Neural crest cell (in vitro differentiated cells): ENCODE measurements around the gene RNF31. TPM values are rescaled to one million over a fixed set of nuclear protein-coding genes. Genes with fewer than 3 reads are reported as not detected.
"Not testable (repeated sequence)": the region's sequence is repeated elsewhere in the genome, so short reads cannot be mapped to it uniquely, and the experiment has no call there.

Experiments
- DNase-seq: peaks from one replicate; pipeline ENCODE4 v3.0.0; 2021; ENCODE audit warnings: low read depth, mixed read lengths, low spot score
- H3K27ac Mint-ChIP-seq: one replicate; pipeline ENCODE4 v1.8.0; 2021; ENCODE audit warnings: mild to moderate bottlenecking, mixed read lengths; ENCODE audit not compliant: unreplicated experiment
- H3K27me3 Mint-ChIP-seq: 2 replicates; pipeline ENCODE4 v1.8.0; 2021; ENCODE audit warnings: low read depth, mild to moderate bottlenecking, mixed read lengths
- H3K36me3 Mint-ChIP-seq: 2 replicates; pipeline ENCODE4 v1.8.0; 2021; ENCODE audit warnings: low read depth, mild to moderate bottlenecking, mixed read lengths
- H3K4me1 Mint-ChIP-seq: 2 replicates; pipeline ENCODE4 v1.8.0; 2021; ENCODE audit warnings: mixed read lengths
- H3K4me3 Mint-ChIP-seq: one replicate; pipeline ENCODE4 v1.8.0; 2021; ENCODE audit warnings: mild to moderate bottlenecking, mixed read lengths
- H3K9me3 Mint-ChIP-seq: 2 replicates; pipeline ENCODE4 v1.8.0; 2021; ENCODE audit warnings: mixed read lengths
- total RNA-seq: library from RNA; stranded (reverse); gene quantifications from 2 replicates; pipeline ENCODE4 v1.2.1, GENCODE V29; 2021
- TF ChIP-seq, protein P1 (sequence below): fragments of 200-600 bp; sonication (generic); conservative IDR thresholded peaks from 2 replicates; pipeline ENCODE4 v1.5.0; 2021; ENCODE audit warnings: antibody characterized with exemption, mild to moderate bottlenecking

Gene RNF31
- total RNA-seq, 1 donor from 2014 or later, result 65.5 TPM

DNA sequence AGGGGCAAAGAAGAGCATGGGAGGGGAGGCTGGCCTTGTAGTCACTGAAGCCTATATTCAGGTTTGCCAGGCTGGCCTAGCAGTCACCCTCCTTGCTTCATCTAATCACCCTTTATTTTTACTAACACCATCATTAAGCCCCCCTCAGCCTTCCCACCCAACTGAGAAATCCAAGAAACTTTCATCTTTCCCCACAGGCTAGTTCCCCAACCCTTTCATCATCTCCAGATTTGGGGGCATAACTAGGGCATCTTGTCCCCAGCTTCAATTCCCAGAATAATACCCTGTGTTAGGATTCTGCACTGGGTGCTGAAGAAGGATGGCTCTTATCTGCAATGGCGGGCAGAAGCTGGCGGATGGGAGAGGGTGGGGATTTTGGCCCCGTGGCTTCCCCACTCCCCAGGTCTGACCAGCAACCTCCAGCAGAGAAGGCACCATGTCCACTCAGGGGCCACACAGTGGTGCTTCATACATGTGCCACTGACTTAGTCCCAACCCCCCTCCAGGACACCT is 46.3 kb upstream of the RNF31 start:
- DNase-seq, result no peak
- Mint-ChIP-seq H3K9me3 (no peaks in the 10 kb centered on the region), H3K27me3 (no peaks in the 10 kb centered on the region), H3K4me1 (peaks cover 2% of the 10 kb centered on the region), H3K27ac (no peak overlapping the region), H3K36me3 (peaks cover 5% of the 10 kb centered on the region), H3K4me3 (no peak overlapping the region)
- TF ChIP-seq, protein P1, sequence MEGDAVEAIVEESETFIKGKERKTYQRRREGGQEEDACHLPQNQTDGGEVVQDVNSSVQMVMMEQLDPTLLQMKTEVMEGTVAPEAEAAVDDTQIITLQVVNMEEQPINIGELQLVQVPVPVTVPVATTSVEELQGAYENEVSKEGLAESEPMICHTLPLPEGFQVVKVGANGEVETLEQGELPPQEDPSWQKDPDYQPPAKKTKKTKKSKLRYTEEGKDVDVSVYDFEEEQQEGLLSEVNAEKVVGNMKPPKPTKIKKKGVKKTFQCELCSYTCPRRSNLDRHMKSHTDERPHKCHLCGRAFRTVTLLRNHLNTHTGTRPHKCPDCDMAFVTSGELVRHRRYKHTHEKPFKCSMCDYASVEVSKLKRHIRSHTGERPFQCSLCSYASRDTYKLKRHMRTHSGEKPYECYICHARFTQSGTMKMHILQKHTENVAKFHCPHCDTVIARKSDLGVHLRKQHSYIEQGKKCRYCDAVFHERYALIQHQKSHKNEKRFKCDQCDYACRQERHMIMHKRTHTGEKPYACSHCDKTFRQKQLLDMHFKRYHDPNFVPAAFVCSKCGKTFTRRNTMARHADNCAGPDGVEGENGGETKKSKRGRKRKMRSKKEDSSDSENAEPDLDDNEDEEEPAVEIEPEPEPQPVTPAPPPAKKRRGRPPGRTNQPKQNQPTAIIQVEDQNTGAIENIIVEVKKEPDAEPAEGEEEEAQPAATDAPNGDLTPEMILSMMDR, result no peak

- Mint-ChIP-seq H3K4me1 (peaks cover 4% of the 10 kb centered on the region), H3K4me3 (no peak overlapping the region), H3K36me3 (peaks cover 5% of the 10 kb centered on the region), H3K27ac (no peak overlapping the region), H3K9me3 (no peaks in the 10 kb centered on the region), H3K27me3 (no peaks in the 10 kb centered on the region)
- DNase-seq, result no peak
- TF ChIP-seq, protein P1, result no peak
Measured at GRCh38 chr14:24102357-24103048, 44.8 kb upstream of the RNF31 start.

- no peaks in the 10 kb centered on the region for H3K9me3 Mint-ChIP-seq
- H3K36me3 Mint-ChIP-seq, result peaks cover 5% of the 10 kb centered on the region
- peaks cover 4% of the 10 kb centered on the region for H3K4me1 Mint-ChIP-seq
- H3K4me3 Mint-ChIP-seq, result no peak overlapping the region
- H3K27me3 Mint-ChIP-seq, result no peaks in the 10 kb centered on the region
- TF ChIP-seq, protein P1, result no peak
- no peak for DNase-seq
- H3K27ac Mint-ChIP-seq, result no peak overlapping the region
Measured at GRCh38 chr14:24103451-24103850, 43.8 kb upstream of the RNF31 start.

- not testable (repeated sequence) for H3K27me3 Mint-ChIP-seq, H3K4me3 Mint-ChIP-seq, H3K27ac Mint-ChIP-seq, H3K9me3 Mint-ChIP-seq, H3K36me3 Mint-ChIP-seq, DNase-seq
- peaks cover 10% of the 10 kb centered on the region for H3K4me1 Mint-ChIP-seq
Measured at GRCh38 chr14:24105609-24106239, 41.6 kb upstream of the RNF31 start.

DNA sequence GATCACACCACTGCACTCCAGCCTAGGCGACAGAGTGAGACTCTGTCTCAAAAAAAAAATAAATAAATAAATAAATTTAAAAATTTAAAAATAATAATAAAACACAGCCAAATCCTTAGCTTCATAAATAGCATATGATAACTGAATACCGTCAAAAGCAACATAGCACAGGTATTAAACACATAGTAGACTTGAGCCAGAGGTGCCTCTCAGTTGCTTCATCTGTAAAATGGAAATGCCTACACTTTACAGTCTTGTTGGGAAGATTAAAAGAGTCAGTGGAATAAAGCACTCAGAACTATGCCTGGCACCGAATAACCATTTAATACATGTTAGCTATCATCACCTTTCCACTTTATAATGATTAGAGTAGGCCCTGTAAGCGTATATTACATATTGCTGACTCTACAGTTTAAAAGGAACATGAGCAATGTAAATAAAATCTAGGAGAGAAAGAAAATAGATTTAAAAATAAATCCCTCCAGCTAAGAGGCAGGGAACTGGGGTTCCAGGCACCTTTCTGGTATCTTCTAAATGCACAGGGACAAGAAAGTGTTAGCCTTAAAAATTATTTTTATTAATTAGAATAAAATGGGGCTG is 40.5 kb upstream of the RNF31 start:
- peaks cover 5% of the 10 kb centered on the region for H3K36me3 Mint-ChIP-seq
- DNase-seq, result no peak

More for the DNA sequence above, 40.5 kb upstream of the RNF31 start:
- TF ChIP-seq, protein P1, result no peak
- Mint-ChIP-seq H3K9me3 (no peaks in the 10 kb centered on the region), H3K4me1 (peaks cover 10% of the 10 kb centered on the region), H3K27me3 (no peaks in the 10 kb centered on the region), H3K27ac (no peak overlapping the region), H3K4me3 (no peak overlapping the region)
